CD4-positive, alpha-beta T cell treated with Interleukin-6 for 4 hours (primary cell): ENCODE results near the gene MAP3K3.
"Not testable (repeated sequence)": the region's sequence is repeated elsewhere in the genome, so short reads cannot be mapped to it uniquely, and the experiment has no call there.

Experiments used
- DNase-seq: peaks from one replicate; pipeline ENCODE4 v3.0.0-alpha.2; 2020; ENCODE audit warnings: mixed read lengths

MAP3K3 gene

DNA sequence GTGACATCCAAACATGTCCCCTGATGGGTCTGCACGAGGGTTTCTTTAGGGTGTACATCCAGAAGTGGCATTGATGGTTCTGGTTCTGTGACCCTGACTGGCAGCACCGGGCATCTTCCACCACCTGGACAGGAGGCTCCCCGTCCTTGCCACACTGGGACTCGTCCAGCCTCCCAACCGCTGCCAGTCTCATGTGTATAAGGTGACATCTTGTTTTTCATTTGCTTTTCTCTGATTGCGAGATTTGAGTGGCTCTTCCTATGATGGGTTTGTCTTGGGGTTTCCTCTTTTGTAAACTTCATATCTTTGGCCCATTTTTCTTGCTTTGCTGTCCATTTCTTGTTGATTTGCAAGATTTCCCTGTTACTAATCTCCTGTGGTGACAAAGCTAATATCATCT, 86.9 kb downstream of the MAP3K3 start:
- no peak for DNase-seq

- no peak for DNase-seq
Measured at GRCh38 chr17:63714550-63715277, 92.5 kb downstream of the MAP3K3 start.

DNA sequence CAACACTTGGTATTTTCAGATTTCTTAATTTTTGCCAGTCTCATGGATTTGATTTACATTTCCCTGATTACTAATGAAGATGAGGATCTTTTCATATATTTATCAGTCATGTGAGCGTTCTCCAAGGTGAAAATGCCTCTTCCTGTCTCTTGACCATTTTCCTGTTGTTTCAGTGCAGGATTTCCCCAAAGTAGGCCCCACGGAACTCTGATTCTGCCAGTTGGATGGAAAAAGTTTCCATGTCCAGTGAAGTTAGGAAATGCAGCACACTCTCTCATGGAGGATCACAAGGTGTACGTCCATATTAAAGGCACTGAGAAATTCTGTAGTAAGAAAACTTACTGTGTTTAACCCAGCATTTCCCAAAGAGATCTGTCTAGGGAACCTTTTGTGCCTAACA, 94.2 kb downstream of the MAP3K3 start:
- no peak for DNase-seq

DNA sequence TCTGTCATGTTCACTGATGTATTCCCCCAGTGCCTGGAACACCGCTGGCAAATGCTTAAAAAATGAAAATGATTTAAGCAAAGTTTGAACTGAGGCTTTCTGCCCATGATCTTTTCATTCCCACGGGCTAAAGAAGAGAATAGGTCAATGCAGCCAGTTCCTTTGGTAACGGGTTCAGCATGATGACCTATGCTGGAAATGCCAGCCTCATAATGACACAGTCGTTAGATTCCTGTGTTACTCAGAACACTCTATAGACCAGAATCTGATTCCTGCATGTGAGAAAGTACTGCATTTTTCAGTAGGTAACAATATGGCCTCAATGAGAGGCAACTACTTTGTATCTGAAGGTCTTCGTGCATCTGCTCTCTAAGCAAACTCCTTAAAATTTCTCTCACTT, 96.8 kb downstream of the MAP3K3 start:
- DNase-seq: no peak

DNA sequence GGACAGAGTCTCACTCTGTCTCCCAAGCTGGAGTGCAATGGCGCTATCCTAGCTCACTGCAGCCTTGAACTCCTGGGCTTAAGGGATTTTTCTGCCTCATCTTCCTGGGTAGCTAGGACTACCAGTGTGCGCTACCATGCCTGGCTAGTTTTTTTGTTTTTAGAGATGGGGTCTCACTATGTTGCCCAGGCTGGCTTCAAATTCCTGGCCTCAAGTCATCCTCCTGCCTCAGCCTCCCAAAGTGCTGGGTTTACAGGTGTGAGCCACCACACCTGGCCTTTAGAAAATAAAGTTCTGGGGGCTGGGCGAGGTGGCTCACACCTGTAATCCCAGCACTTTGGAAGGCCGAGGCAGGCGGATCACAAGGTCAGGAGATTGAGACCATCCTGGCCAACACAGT, 98.0 kb downstream of the MAP3K3 start:
- not testable (repeated sequence) for DNase-seq

- no peak for DNase-seq
Measured at GRCh38 chr17:63722403-63722802, 100.2 kb downstream of the MAP3K3 start.

- DNase-seq: no peak
Measured at GRCh38 chr17:63735691-63736090, 113.5 kb downstream of the MAP3K3 start.

GRCh38 chr17:63740464-63741142, 118.4 kb downstream of the MAP3K3 start:
- no peak for DNase-seq

DNA sequence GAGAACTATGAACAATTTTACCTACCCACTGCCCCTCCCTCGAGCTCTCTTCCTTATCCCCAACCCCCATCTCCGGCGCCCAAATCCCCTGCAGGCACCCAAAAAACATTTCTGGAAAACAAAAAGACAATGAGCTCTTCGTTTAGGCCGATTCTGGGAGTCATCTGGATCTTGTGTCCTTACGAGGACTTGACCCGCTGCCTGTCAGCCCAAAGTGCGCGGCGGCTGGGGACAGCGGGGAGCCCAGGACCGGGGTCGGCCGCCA, 118.9 kb downstream of the MAP3K3 start:
- no peak for DNase-seq

- peak; percentile 100 for DNase-seq
Measured at GRCh38 chr17:63741408-63742173, 119.4 kb downstream of the MAP3K3 start, which contains the start of gene STRADA. Gene STRADA (minus strand): TSS chr17:63741799. CDS start chr17:63728369, 13,430 bp downstream.
